ENCODE measurements around the gene ABCG1. TPM values are rescaled to one million over a fixed set of nuclear protein-coding genes. Genes with fewer than 3 reads are reported as not detected.

Gene ABCG1
- total RNA-seq, 1 donor from 2014 or later = 4.2 TPM

DNA sequence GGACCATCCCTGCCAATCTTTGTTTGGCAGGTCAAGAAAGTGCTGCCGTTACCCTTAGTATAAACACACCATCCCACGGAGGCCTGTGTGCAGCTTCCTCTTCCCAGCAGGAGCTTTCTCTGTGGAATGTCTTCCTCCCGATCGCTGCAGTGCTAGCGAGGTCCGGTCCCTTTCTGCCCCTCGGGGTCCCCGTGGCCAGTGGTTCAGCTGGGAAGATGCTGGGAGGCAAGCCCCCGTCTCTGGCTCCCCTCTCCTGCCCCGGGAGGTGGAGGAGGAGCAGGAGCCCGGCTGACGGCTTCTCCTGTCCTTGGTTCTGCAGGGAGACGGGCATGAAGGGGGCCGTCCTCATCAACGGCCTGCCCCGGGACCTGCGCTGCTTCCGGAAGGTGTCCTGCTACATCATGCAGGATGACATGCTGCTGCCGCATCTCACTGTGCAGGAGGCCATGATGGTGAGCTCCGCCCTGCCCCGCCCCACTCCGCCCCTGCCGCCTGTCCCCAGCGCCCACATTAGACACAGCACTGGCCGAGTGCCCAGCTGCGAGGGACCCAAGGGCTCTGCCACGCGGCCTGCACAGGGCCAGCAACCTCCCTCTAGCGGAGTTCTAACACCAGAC lies 54.2 kb downstream of the ABCG1 start:
- no peak for ATAC-seq

DNA sequence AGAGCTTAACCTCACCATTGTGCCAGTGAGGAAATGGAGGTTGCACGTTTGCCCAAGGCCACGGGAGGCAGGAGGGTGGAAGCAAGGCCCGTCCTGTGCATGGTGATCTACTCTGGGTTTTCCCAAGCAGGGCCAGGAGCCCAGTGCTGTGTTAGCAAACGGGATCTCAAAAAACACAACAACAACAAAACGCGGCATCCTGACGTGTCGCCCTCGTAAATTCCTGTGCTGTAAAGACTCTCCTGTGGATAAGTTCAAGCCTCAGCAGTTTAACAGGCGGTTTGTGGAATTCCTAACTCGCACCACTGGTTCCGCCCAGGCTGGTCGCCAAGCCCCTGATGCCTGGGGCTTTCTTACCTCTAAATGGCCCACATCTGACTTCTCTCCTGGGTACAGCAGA lies 57.1 kb downstream of the ABCG1 start:
- ATAC-seq = no peak

DNA sequence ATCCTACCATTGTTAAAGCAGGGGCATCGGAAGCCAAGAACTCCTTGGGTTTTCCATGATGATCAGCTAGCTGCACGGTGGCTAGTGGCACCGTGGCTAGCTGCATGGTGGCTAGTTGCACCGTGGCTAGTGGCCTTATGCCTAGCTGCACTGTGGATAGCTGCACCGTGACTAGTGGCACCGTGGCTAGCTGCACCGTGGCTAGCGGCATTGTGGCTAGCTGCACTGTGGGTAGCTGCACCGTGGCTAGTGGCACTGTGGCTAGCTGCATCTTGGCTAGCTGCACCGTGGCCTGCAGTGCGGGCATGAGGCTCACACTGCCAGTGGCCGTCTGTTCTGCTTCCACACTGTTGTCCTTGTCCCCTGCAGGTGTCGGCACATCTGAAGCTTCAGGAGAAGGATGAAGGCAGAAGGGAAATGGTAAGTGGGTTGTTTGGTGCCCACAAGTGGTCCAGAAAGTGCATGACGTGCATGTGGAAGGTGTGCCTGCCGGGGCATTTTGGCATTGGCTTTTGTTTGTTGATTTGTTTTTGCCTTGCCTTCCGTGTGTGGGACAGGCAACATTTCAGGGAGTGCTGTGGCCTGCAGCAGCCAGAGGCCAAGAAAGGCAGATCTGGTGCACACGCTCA lies 57.7 kb downstream of the ABCG1 start:
- no peak for ATAC-seq

- no peak for ATAC-seq
These were observed 58.7 kb downstream of the ABCG1 start for GRCh38 chr21:42277593-42277992.

- ATAC-seq = no peak
These were observed 59.7 kb downstream of the ABCG1 start for GRCh38 chr21:42278451-42279149.

- no peak for ATAC-seq
These were observed 60.5 kb downstream of the ABCG1 start for GRCh38 chr21:42279341-42279871.

GRCh38 chr21:42279888-42280287 lies 60.9 kb downstream of the ABCG1 start:
- no peak for ATAC-seq

GRCh38 chr21:42280356-42281180 lies 61.6 kb downstream of the ABCG1 start:
- no peak for ATAC-seq

DNA sequence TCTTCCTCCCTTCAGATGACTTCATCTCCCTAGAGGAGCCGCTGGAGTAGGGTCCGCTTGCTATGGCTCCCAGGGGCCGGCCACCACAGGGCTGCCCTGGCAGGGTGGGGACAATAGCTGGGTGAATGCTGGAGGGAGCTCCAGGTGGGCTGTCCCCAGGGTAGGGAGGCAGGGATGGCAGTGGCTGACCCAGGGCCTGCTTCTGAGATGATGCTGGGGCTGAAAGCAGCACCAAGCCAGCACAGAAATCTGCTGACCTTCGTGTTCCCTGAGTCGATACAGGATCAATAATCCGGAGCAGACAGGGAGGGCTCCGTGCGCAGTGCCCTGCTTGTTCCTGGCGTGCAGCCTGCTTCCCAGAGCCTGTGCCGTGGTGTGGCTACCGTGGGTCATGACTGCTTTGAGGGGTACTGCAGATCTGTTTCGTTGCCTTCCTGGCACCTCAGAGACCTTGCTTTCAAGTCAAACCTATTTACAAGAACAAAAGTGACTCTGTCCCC lies 62.3 kb downstream of the ABCG1 start:
- ATAC-seq = no peak

- ATAC-seq = no peak
These were observed 63.1 kb downstream of the ABCG1 start for GRCh38 chr21:42282021-42282420.

DNA sequence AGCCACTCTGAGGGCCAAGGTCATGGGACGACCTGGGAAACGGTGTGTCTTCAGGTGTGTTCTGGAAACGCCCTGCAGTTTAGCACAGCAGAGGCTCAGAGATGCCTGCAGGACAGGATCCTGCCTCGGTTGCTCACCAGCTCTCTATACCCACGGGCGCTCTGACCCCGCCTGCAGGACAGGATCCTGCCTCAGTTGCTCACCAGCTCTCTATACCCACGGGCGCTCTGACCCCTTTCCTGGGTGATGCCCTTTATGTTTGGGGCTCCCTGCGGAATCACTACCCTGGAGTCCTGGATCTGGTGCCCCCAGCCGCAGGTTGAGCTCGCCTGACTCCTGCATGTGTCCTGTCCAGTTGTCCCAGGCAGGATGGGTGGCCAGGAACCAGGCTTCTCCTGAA lies 63.8 kb downstream of the ABCG1 start:
- no peak for ATAC-seq

DNA sequence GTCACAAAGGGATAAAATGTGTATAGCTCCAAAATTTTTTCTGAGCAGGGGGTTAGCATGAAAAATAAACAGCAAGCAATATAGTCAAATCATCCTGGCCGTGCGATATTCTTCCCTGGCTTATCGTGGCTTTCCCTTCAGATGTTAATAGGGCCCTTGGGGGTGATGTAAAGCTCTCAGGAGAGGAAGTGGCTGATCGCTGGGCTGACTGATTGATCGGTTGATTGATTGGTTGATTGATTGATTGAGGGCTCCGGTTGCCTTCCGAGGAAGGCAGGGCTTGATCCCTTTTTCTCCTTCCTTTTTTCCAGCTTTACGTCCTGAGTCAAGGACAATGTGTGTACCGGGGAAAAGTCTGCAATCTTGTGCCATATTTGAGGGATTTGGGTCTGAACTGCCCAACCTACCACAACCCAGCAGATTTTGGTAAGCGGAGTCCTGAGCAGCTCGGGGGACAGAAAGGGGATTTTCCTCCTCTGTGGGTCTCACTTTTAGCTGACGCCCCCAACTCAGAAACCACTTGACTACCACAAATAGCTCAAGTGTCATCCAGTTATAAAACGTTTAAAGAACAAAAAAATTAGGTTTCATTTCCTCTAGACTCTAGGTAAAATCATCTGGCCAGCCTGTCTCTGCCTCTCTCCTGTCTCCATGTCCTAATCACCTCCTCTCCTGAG lies 66.8 kb downstream of the ABCG1 start:
- no peak for ATAC-seq

DNA sequence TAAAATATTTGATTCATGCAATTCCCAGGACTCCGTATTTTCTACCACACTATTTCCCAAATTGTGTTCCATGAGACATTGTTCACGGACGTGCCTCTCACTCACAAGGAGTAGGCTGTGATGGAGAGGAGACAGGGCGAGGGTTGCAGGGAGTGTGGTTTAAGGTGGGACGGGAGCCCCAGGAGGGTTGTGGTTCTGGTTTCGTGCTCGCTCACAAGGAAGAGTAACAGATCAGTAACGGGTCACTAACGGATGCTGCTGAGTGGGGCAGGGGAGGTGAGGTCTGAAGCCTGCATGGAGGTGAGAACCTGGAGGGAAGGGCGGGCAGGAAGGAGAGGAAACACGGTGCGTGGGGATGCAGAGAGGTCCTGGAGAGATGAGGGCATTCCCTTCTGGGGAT lies 67.5 kb downstream of the ABCG1 start:
- ATAC-seq = no peak

- no peak for ATAC-seq
These were observed 68.5 kb downstream of the ABCG1 start for GRCh38 chr21:42287193-42288083.

DNA sequence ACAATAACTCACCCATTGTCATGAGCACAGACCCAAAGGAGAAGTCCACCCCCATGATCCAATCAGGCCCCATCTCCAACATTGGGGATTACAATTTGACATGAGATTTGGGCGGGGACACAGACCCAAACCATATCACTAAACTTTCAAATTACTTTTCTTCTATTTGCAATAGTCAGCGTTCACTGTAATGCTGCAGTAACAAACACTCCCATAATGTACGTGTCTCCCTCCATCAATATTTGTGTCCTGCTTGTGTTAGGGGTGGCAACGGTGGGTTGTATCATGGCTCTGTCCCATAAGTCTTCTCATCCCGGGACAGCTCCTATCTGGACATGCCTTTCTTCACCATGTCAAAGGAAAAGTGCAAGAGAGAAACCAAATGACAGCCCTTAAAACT lies 70.0 kb downstream of the ABCG1 start:
- ATAC-seq = no peak

GRCh38 chr21:42289926-42290325 lies 71.0 kb downstream of the ABCG1 start:
- no peak for ATAC-seq

GRCh38 chr21:42290505-42290904 lies 71.6 kb downstream of the ABCG1 start:
- ATAC-seq = no peak

GRCh38 chr21:42291003-42291750 lies 72.2 kb downstream of the ABCG1 start:
- ATAC-seq = no peak

DNA sequence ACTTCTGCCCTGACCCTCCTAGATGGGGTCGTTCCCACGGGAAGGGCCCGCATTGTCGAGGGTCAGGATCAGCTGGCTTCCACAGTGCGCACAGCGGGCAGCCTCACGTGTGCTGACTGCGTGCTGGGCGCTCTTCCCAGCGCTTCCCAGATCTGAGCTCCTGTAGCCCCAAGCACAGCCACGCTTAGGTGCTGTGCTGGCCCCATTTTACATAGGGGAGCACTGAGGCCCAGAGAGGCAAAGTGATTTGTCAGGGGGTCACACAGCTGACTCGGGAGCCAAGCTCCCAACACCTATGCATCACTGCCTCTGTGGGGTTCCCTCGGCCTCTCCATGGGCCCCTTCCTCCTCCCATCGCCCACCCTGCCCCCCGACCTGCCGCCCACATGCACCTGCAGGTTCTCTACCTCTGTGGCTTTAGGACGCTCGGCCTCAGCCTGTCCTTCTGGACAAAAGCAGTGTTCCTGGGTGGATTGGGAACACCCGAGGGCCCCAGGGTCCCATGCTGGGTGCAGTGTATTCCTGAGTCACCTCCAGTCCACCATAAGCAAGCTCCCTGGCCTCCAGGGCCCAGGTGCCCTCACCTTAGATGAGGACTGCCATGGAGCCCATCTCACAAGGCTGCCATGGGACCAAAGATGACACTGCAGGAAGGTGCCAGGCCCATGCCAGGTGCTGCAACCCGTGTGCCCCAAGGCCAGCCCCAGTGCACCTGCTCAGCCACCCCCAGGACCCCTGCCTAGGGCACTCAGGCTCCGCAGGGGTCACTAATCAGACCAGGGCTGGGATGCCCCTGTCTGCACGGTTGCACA lies 73.0 kb downstream of the ABCG1 start:
- ATAC-seq = peak; percentile 9

Measured in esophagus mucosa (tissue), 1 donor.